HG03442 (cell line): Measurements from ENCODE around the gene TBC1D5.

Experiments used
- ATAC-seq: cut with Tn5 transposase; IDR thresholded peaks from one replicate; pipeline ENCODE4 v1.9.1; 2021; ENCODE audit warnings: mild to moderate bottlenecking, moderate library complexity; ENCODE audit not compliant: unreplicated experiment

The TBC1D5 gene

DNA sequence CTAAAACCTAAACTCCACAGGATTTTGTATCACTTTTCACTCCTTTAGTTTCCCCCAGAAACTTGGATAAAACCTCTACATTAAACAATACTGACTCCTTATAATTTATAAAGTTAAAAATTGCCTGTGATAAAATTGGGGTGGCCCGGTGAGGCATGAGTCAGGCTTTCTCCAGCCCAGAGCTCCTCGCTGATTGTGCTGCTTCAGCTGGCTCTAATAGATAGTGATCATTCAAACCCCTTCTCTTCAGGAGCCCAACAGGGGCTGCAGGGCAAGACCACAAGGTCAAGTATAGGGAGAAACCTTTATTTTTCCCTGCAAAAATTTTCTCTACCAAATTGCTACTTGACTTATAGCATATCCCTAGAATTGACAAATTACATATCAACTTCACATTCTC is 549.4 kb downstream of the TBC1D5 start:
- ATAC-seq = no peak

GRCh38 chr3:17190353-17191078 is 551.9 kb downstream of the TBC1D5 start:
- ATAC-seq = no peak

GRCh38 chr3:17188378-17188777 is 554.1 kb downstream of the TBC1D5 start:
- ATAC-seq = no peak

- ATAC-seq = no peak
Observed at GRCh38 chr3:17187589-17188184, 554.7 kb downstream of the TBC1D5 start.

GRCh38 chr3:17183951-17184550 is 558.4 kb downstream of the TBC1D5 start:
- ATAC-seq = no peak

GRCh38 chr3:17182166-17182565 is 560.3 kb downstream of the TBC1D5 start:
- ATAC-seq = peak; percentile 48

GRCh38 chr3:17181413-17181907 is 561.0 kb downstream of the TBC1D5 start:
- no peak for ATAC-seq

GRCh38 chr3:17179381-17180205 is 562.8 kb downstream of the TBC1D5 start:
- ATAC-seq = peak; percentile 85

GRCh38 chr3:17176757-17177156 is 565.7 kb downstream of the TBC1D5 start:
- no peak for ATAC-seq

GRCh38 chr3:17175187-17175807 is 567.1 kb downstream of the TBC1D5 start:
- no peak for ATAC-seq

DNA sequence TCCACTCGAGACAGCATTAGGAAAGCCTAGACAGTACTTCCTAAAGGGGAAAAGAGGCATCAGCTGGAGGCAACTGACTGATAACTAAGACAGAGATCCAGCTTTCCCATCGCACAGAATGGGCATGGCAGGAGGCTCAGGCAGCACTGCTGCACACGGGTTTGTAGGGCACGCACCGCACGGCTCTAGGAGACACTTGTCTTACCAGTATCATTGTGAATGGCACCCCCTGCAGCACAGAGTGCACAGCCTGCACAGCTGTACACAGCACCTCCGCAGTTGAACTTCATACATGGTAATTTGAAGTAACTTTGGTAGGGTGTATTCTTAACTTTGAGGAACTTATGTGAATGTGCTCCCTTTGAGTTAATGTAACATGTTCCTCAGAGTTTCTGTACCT is 576.1 kb downstream of the TBC1D5 start:
- no peak for ATAC-seq

- no peak for ATAC-seq
Observed at GRCh38 chr3:17162116-17162515, 580.3 kb downstream of the TBC1D5 start.

- no peak for ATAC-seq
Observed at GRCh38 chr3:17160597-17160996, 581.8 kb downstream of the TBC1D5 start.

- no peak for ATAC-seq
Observed at GRCh38 chr3:17158941-17159682, 583.3 kb downstream of the TBC1D5 start.

- no peak for ATAC-seq
Observed at GRCh38 chr3:17157713-17158112, 584.7 kb downstream of the TBC1D5 start.

DNA sequence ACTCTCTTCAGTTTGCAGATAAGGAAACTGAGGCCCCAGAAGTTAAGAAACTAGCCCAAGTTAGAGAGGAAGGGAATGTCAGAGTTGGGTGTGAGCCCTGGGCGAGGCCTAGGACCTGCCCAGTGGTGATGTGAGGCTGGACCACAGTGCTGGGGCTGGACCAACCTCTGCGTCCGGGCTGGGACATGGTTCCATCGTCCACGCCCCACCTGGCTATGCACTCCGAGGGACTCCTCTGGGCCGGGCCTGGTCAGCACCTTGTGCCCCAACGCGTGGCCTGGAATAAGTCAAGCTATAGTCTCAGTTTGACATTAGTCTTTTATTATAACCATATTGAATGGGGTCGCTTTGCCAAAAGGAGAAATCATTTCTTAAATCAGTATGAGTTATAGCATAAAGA is 585.6 kb downstream of the TBC1D5 start:
- ATAC-seq = no peak

GRCh38 chr3:17155951-17156350 is 586.5 kb downstream of the TBC1D5 start:
- no peak for ATAC-seq

DNA sequence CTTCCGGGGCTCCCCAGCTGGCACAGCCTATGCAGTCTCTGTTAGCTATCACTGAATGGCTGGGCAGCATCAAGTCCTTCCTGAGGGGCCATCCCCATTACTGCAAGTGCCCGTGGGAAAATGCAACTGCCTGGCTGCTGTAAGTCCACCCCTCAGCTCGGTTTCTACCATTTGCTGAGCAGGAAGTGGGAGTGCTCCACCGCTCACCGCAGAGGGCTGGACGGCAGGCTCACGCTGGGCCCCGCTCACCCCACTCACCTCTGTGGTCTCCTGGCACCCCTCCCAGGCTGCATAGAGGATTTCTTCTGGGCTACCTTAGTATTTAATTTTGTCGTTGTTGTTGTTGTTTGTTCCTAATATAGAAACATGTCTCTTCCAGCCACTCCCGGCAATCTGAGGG is 587.5 kb downstream of the TBC1D5 start:
- no peak for ATAC-seq

GRCh38 chr3:17154221-17154620 is 588.2 kb downstream of the TBC1D5 start:
- no peak for ATAC-seq

DNA sequence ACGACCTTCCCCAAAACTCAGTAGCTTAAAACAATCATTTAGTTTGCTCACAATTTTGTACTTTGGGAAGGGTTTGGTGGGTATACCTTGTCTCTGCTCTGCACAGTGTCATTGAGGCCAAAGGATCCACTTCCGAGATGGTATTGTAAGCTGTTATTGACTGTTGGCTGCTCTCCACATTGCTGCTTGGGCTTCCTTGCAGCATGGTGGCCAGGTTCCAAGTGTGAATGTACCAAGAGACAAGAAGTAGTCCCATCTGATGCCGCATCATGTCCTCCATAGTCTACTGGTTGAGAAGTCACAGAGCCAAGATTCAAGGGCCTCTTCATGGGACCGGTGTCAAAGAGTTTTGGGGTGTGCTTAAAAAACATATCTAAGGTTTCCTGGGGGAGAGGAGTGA is 589.2 kb downstream of the TBC1D5 start:
- no peak for ATAC-seq
